ENCODE results near the gene TRIM10.
"Not testable (repeated sequence)": the region's sequence is repeated elsewhere in the genome, so short reads cannot be mapped to it uniquely, and the experiment has no call there.

Gene TRIM10

GRCh38 chr6:30165238-30165637 is 4.2 kb upstream of the TRIM10 start:
- DNase-seq (ENCODE audit: low spot score in 2 of 2); H3K27ac Mint-ChIP-seq (ENCODE audit: low read depth); H3K36me3 Mint-ChIP-seq (ENCODE audit: insufficient read depth); H3K4me3 Mint-ChIP-seq; H3K9me3 Mint-ChIP-seq; ATAC-seq (replicated peaks; ENCODE audit: extremely low read depth, poor library complexity, severe bottlenecking); H3K4me1 Mint-ChIP-seq: not testable (repeated sequence)
- H3K27me3 Mint-ChIP-seq: peaks cover 72% of the 10 kb centered on the region

- Mint-ChIP-seq H3K9me3 (no peaks in the 10 kb centered on the region), H3K36me3 (ENCODE audit: insufficient read depth) (peaks cover 2% of the 10 kb centered on the region), H3K4me3 (no peak overlapping the region), H3K27me3 (peaks cover 72% of the 10 kb centered on the region), H3K27ac (ENCODE audit: low read depth) (no peak overlapping the region), H3K4me1 (peaks cover 5% of the 10 kb centered on the region)
- DNase-seq (ENCODE audit: low spot score in 2 of 2) (no peak), ATAC-seq (replicated peaks; ENCODE audit: extremely low read depth, poor library complexity, severe bottlenecking) (no peak)
Observed at GRCh38 chr6:30164714-30165113, 3.7 kb upstream of the TRIM10 start.

GRCh38 chr6:30163918-30164654 is 3.1 kb upstream of the TRIM10 start:
- no peak for ATAC-seq (replicated peaks; ENCODE audit: extremely low read depth, poor library complexity, severe bottlenecking)
- Mint-ChIP-seq H3K27ac (ENCODE audit: low read depth) (no peak overlapping the region), H3K4me1 (peaks cover 5% of the 10 kb centered on the region), H3K4me3 (no peak overlapping the region), H3K27me3 (peaks cover 72% of the 10 kb centered on the region), H3K36me3 (ENCODE audit: insufficient read depth) (peaks cover 2% of the 10 kb centered on the region), H3K9me3 (no peaks in the 10 kb centered on the region)
- no peak for DNase-seq (ENCODE audit: low spot score in 2 of 2)

- H3K36me3 Mint-ChIP-seq (ENCODE audit: insufficient read depth): peaks cover 2% of the 10 kb centered on the region
- H3K27ac Mint-ChIP-seq (ENCODE audit: low read depth): no peak within 1 kb of the TSS
- no peaks in the 10 kb centered on the region for H3K9me3 Mint-ChIP-seq
- peaks cover 72% of the 10 kb centered on the region for H3K27me3 Mint-ChIP-seq
- no peak for ATAC-seq (replicated peaks; ENCODE audit: extremely low read depth, poor library complexity, severe bottlenecking)
- peaks cover 5% of the 10 kb centered on the region for H3K4me1 Mint-ChIP-seq
- peak within 1 kb of the TSS; percentile 3 for H3K4me3 Mint-ChIP-seq
- DNase-seq (ENCODE audit: low spot score in 2 of 2): no peak
Observed at GRCh38 chr6:30163090-30163917, 2.3 kb upstream of the TRIM10 start, which contains the start of gene TRIM15. Gene TRIM15, plus strand, starts transcription at chr6:30163546. Its CDS starts 139 bp downstream, at chr6:30163685.

- no peak for DNase-seq (ENCODE audit: low spot score in 2 of 2)
- peak overlapping the region; percentile 3 for H3K4me3 Mint-ChIP-seq
- peaks cover 2% of the 10 kb centered on the region for H3K36me3 Mint-ChIP-seq (ENCODE audit: insufficient read depth)
- peaks cover 70% of the 10 kb centered on the region for H3K27me3 Mint-ChIP-seq
- H3K27ac Mint-ChIP-seq (ENCODE audit: low read depth): no peak overlapping the region
- no peak for ATAC-seq (replicated peaks; ENCODE audit: extremely low read depth, poor library complexity, severe bottlenecking)
- no peaks in the 10 kb centered on the region for H3K9me3 Mint-ChIP-seq
- H3K4me1 Mint-ChIP-seq: peaks cover 5% of the 10 kb centered on the region
Observed at GRCh38 chr6:30162265-30163089, 1.5 kb upstream of the TRIM10 start.

GRCh38 chr6:30160008-30160784 is 815 bp downstream of the TRIM10 start:
- no peak for DNase-seq (ENCODE audit: low spot score in 2 of 2)
- no peak for ATAC-seq (replicated peaks; ENCODE audit: extremely low read depth, poor library complexity, severe bottlenecking)
- Mint-ChIP-seq H3K27ac (ENCODE audit: low read depth) (no peak overlapping the region), H3K36me3 (ENCODE audit: insufficient read depth) (peaks cover 2% of the 10 kb centered on the region), H3K4me3 (no peak overlapping the region), H3K9me3 (no peaks in the 10 kb centered on the region), H3K27me3 (peaks cover 84% of the 10 kb centered on the region), H3K4me1 (peaks cover 5% of the 10 kb centered on the region)

GRCh38 chr6:30158475-30159040 is 2.5 kb downstream of the TRIM10 start:
- ATAC-seq (replicated peaks; ENCODE audit: extremely low read depth, poor library complexity, severe bottlenecking): no peak
- H3K4me1 Mint-ChIP-seq: peaks cover 5% of the 10 kb centered on the region
- no peak for DNase-seq (ENCODE audit: low spot score in 2 of 2)
- H3K4me3 Mint-ChIP-seq: no peak overlapping the region
- H3K27me3 Mint-ChIP-seq: peaks cover 86% of the 10 kb centered on the region
- H3K36me3 Mint-ChIP-seq (ENCODE audit: insufficient read depth): peaks cover 2% of the 10 kb centered on the region
- no peak overlapping the region for H3K27ac Mint-ChIP-seq (ENCODE audit: low read depth)
- no peaks in the 10 kb centered on the region for H3K9me3 Mint-ChIP-seq

- Mint-ChIP-seq H3K36me3 (ENCODE audit: insufficient read depth) (peaks cover 2% of the 10 kb centered on the region), H3K9me3 (no peaks in the 10 kb centered on the region), H3K4me3 (no peak overlapping the region), H3K4me1 (peaks cover 5% of the 10 kb centered on the region), H3K27me3 (peaks cover 86% of the 10 kb centered on the region), H3K27ac (ENCODE audit: low read depth) (no peak overlapping the region)
- no peak for DNase-seq (ENCODE audit: low spot score in 2 of 2)
- ATAC-seq (replicated peaks; ENCODE audit: extremely low read depth, poor library complexity, severe bottlenecking): no peak
Observed at GRCh38 chr6:30157999-30158398, 3.0 kb downstream of the TRIM10 start.

- Mint-ChIP-seq H3K4me1 (peaks cover 5% of the 10 kb centered on the region), H3K36me3 (ENCODE audit: insufficient read depth) (peaks cover 2% of the 10 kb centered on the region), H3K4me3 (no peak overlapping the region), H3K27me3 (peaks cover 87% of the 10 kb centered on the region), H3K9me3 (no peaks in the 10 kb centered on the region), H3K27ac (ENCODE audit: low read depth) (no peak overlapping the region)
- DNase-seq (ENCODE audit: low spot score in 2 of 2) (no peak), ATAC-seq (replicated peaks; ENCODE audit: extremely low read depth, poor library complexity, severe bottlenecking) (no peak)
Observed at GRCh38 chr6:30157581-30157980, 3.4 kb downstream of the TRIM10 start.

- H3K4me1 Mint-ChIP-seq: no peaks in the 10 kb centered on the region
- no peaks in the 10 kb centered on the region for H3K9me3 Mint-ChIP-seq
Observed at GRCh38 chr6:30156774-30157173, 4.2 kb downstream of the TRIM10 start.

GRCh38 chr6:30156262-30156599 is 4.8 kb downstream of the TRIM10 start:
- Mint-ChIP-seq H3K27me3 (peaks cover 79% of the 10 kb centered on the region), H3K36me3 (ENCODE audit: insufficient read depth) (peaks cover 2% of the 10 kb centered on the region), H3K4me3 (no peak overlapping the region), H3K9me3 (no peaks in the 10 kb centered on the region), H3K27ac (ENCODE audit: low read depth) (no peak overlapping the region), H3K4me1 (no peaks in the 10 kb centered on the region)
- DNase-seq (ENCODE audit: low spot score in 2 of 2) (no peak), ATAC-seq (replicated peaks; ENCODE audit: extremely low read depth, poor library complexity, severe bottlenecking) (no peak)

More at GRCh38 chr6:30156774-30157173, 4.2 kb downstream of the TRIM10 start:
- ATAC-seq (replicated peaks; ENCODE audit: extremely low read depth, poor library complexity, severe bottlenecking) (no peak), DNase-seq (ENCODE audit: low spot score in 2 of 2) (no peak)
- Mint-ChIP-seq H3K4me3 (no peak overlapping the region), H3K27ac (ENCODE audit: low read depth) (no peak overlapping the region), H3K36me3 (ENCODE audit: insufficient read depth) (peaks cover 2% of the 10 kb centered on the region), H3K27me3 (peaks cover 79% of the 10 kb centered on the region)

Measured in central memory CD8-positive, alpha-beta T cell (primary cell).